ENCODE data around the gene RNF141. TPM values are rescaled to one million over a fixed set of nuclear protein-coding genes. Genes with fewer than 3 reads are reported as not detected.

Gene RNF141
- total and polyA plus RNA-seq, 5 donors from 2014 or later, result 7.8 to 22.5 (median 17.8) TPM

GRCh38 chr11:10500757-10501684, 40.0 kb downstream of the RNF141 start:
- Mint-ChIP-seq H3K36me3 (peaks cover 50% of the 10 kb centered on the region), H3K27me3 (no peaks in the 10 kb centered on the region), H3K4me3 (no peak overlapping the region), H3K9me3 (no peaks in the 10 kb centered on the region), H3K4me1 (peaks cover 0 to 2% (median 0%) of the 10 kb centered on the region in 4 donors), H3K27ac (no peak overlapping the region)
- Histone ChIP-seq H3K27ac (ENCODE audit: insufficient read depth, low read length, poor library complexity, severe bottlenecking) (no peak overlapping the region), H3K36me3 (ENCODE audit: control insufficient read depth, insufficient read depth, low read length) (peaks cover 82% of the 10 kb centered on the region), H3K4me1 (ENCODE audit: control insufficient read depth, insufficient read depth, low read length, poor library complexity, severe bottlenecking) (no peaks in the 10 kb centered on the region), H3K4me3 (ENCODE audit: low read depth, low read length) (no peak overlapping the region), H3K27me3 (ENCODE audit: control insufficient read depth, insufficient read depth, low read length) (no peaks in the 10 kb centered on the region), H3K9me3 (ENCODE audit: control insufficient read depth in 2 of 2, low read length in 2 of 2) (no peaks in the 10 kb centered on the region)
- ATAC-seq (ENCODE audit: low read depth in 2 of 2), result no peak
- no peak for DNase-seq

GRCh38 chr11:10499874-10500601, 40.9 kb downstream of the RNF141 start:
- Mint-ChIP-seq H3K27me3 (no peaks in the 10 kb centered on the region), H3K27ac (no peak overlapping the region), H3K9me3 (no peaks in the 10 kb centered on the region), H3K4me3 (peak overlapping the region in 1 of 4 donors; percentile 10), H3K36me3 (peaks cover 49% of the 10 kb centered on the region), H3K4me1 (peaks cover 0 to 2% (median 0%) of the 10 kb centered on the region in 4 donors)
- Histone ChIP-seq H3K4me1 (ENCODE audit: control insufficient read depth, insufficient read depth, low read length, poor library complexity, severe bottlenecking) (no peaks in the 10 kb centered on the region), H3K27me3 (ENCODE audit: control insufficient read depth, insufficient read depth, low read length) (no peaks in the 10 kb centered on the region), H3K27ac (ENCODE audit: insufficient read depth, low read length, poor library complexity, severe bottlenecking) (no peak overlapping the region), H3K9me3 (ENCODE audit: control insufficient read depth in 2 of 2, low read length in 2 of 2) (no peaks in the 10 kb centered on the region), H3K36me3 (ENCODE audit: control insufficient read depth, insufficient read depth, low read length) (peaks cover 81% of the 10 kb centered on the region), H3K4me3 (ENCODE audit: low read depth, low read length) (no peak overlapping the region)
- ATAC-seq (ENCODE audit: low read depth in 2 of 2), result no peak
- no peak for DNase-seq

GRCh38 chr11:10499452-10499851, 41.5 kb downstream of the RNF141 start:
- ATAC-seq (ENCODE audit: low read depth in 2 of 2) (no peak), DNase-seq (no peak)
- Mint-ChIP-seq H3K27me3 (no peaks in the 10 kb centered on the region), H3K9me3 (no peaks in the 10 kb centered on the region), H3K36me3 (peaks cover 49% of the 10 kb centered on the region), H3K4me1 (peaks cover 0 to 2% (median 0%) of the 10 kb centered on the region in 4 donors), H3K4me3 (no peak overlapping the region), H3K27ac (no peak overlapping the region)
- Histone ChIP-seq H3K27ac (ENCODE audit: insufficient read depth, low read length, poor library complexity, severe bottlenecking) (no peak overlapping the region), H3K27me3 (ENCODE audit: control insufficient read depth, insufficient read depth, low read length) (no peaks in the 10 kb centered on the region), H3K36me3 (ENCODE audit: control insufficient read depth, insufficient read depth, low read length) (peaks cover 81% of the 10 kb centered on the region), H3K4me3 (ENCODE audit: low read depth, low read length) (no peak overlapping the region), H3K9me3 (ENCODE audit: control insufficient read depth in 2 of 2, low read length in 2 of 2) (no peaks in the 10 kb centered on the region), H3K4me1 (ENCODE audit: control insufficient read depth, insufficient read depth, low read length, poor library complexity, severe bottlenecking) (no peaks in the 10 kb centered on the region)

GRCh38 chr11:10498426-10499250, 42.3 kb downstream of the RNF141 start:
- no peaks in the 10 kb centered on the region for H3K9me3 Mint-ChIP-seq
- H3K27me3 ChIP-seq (ENCODE audit: control insufficient read depth, insufficient read depth, low read length), result no peaks in the 10 kb centered on the region
- H3K36me3 ChIP-seq (ENCODE audit: control insufficient read depth, insufficient read depth, low read length), result peaks cover 78% of the 10 kb centered on the region
- ATAC-seq (ENCODE audit: low read depth in 2 of 2) (no peak), DNase-seq (no peak)
- no peak overlapping the region for H3K27ac ChIP-seq (ENCODE audit: insufficient read depth, low read length, poor library complexity, severe bottlenecking)
- no peaks in the 10 kb centered on the region for H3K9me3 ChIP-seq (ENCODE audit: control insufficient read depth in 2 of 2, low read length in 2 of 2)
- no peak overlapping the region for H3K4me3 ChIP-seq (ENCODE audit: low read depth, low read length)
- H3K4me1 ChIP-seq (ENCODE audit: control insufficient read depth, insufficient read depth, low read length, poor library complexity, severe bottlenecking), result no peaks in the 10 kb centered on the region
- peaks cover 0 to 2% (median 0%) of the 10 kb centered on the region in 4 donors for H3K4me1 Mint-ChIP-seq
- no peak overlapping the region for H3K4me3 Mint-ChIP-seq
- peaks cover 49% of the 10 kb centered on the region for H3K36me3 Mint-ChIP-seq
- H3K27ac Mint-ChIP-seq, result peak overlapping the region in 1 of 3 donors; percentile 5
- H3K27me3 Mint-ChIP-seq, result no peaks in the 10 kb centered on the region

GRCh38 chr11:10498022-10498400, 43.0 kb downstream of the RNF141 start:
- Histone ChIP-seq H3K9me3 (ENCODE audit: control insufficient read depth in 2 of 2, low read length in 2 of 2) (no peaks in the 10 kb centered on the region), H3K4me3 (ENCODE audit: low read depth, low read length) (no peak overlapping the region), H3K4me1 (ENCODE audit: control insufficient read depth, insufficient read depth, low read length, poor library complexity, severe bottlenecking) (no peaks in the 10 kb centered on the region), H3K27me3 (ENCODE audit: control insufficient read depth, insufficient read depth, low read length) (no peaks in the 10 kb centered on the region), H3K36me3 (ENCODE audit: control insufficient read depth, insufficient read depth, low read length) (peaks cover 84% of the 10 kb centered on the region), H3K27ac (ENCODE audit: insufficient read depth, low read length, poor library complexity, severe bottlenecking) (no peak overlapping the region)
- Mint-ChIP-seq H3K4me1 (peaks cover 0 to 2% (median 0%) of the 10 kb centered on the region in 4 donors), H3K4me3 (no peak overlapping the region), H3K9me3 (no peaks in the 10 kb centered on the region), H3K27me3 (no peaks in the 10 kb centered on the region), H3K36me3 (peaks cover 50% of the 10 kb centered on the region), H3K27ac (peak overlapping the region in 1 of 3 donors; percentile 87)
- DNase-seq, result no peak
- no peak for ATAC-seq (ENCODE audit: low read depth in 2 of 2)

- Mint-ChIP-seq H3K4me1 (peaks cover 0 to 3% (median 0%) of the 10 kb centered on the region in 4 donors), H3K9me3 (peaks cover 0 to 2% (median 0%) of the 10 kb centered on the region in 7 donors), H3K27ac (peak overlapping the region in 1 of 3 donors; percentile 66), H3K36me3 (peaks cover 50% of the 10 kb centered on the region), H3K27me3 (no peaks in the 10 kb centered on the region), H3K4me3 (no peak overlapping the region)
- no peak for DNase-seq
- Histone ChIP-seq H3K36me3 (ENCODE audit: control insufficient read depth, insufficient read depth, low read length) (peaks cover 84% of the 10 kb centered on the region), H3K4me3 (ENCODE audit: low read depth, low read length) (no peak overlapping the region), H3K27ac (ENCODE audit: insufficient read depth, low read length, poor library complexity, severe bottlenecking) (no peak overlapping the region), H3K9me3 (ENCODE audit: control insufficient read depth in 2 of 2, low read length in 2 of 2) (no peaks in the 10 kb centered on the region), H3K4me1 (ENCODE audit: control insufficient read depth, insufficient read depth, low read length, poor library complexity, severe bottlenecking) (no peaks in the 10 kb centered on the region), H3K27me3 (ENCODE audit: control insufficient read depth, insufficient read depth, low read length) (no peaks in the 10 kb centered on the region)
- ATAC-seq (ENCODE audit: low read depth in 2 of 2), result no peak
Observed at GRCh38 chr11:10497371-10498021, 43.5 kb downstream of the RNF141 start.
